Measurements from ENCODE around the gene BEND7.
A peak's percentile ranks its signal among the peaks of the same experiment; 100 is the strongest.

The BEND7 gene

DNA sequence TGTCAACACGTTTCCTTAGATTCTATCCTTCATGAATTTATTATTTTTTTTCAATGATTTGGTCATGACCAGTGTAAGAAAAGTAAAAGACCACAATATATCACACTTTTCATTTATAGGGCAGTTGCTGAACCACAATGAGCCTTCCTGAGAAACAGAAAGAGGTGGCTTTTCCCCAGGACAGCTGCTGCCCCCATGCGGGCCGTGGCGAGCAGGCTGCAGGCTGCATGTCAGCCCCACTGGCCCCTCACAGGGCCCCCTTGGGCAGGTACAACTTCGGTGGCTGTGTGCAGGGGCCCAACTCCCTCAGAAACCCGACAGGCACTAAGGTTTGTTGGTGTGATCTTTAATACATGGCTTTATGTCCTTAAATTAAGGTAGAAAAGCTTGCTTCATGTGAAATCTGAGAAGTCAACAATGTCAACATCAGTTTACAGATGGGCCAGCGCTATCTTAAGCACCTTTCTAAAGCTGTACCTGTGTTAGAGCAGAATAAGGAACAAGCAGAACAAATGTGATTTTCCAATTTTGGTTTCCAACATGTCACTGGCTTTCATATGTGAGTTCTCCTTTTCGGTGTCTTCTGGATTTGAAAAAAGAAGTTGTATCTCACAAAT, 10.6 kb downstream of the BEND7 start:
- TF ChIP-seq, protein P1, sequence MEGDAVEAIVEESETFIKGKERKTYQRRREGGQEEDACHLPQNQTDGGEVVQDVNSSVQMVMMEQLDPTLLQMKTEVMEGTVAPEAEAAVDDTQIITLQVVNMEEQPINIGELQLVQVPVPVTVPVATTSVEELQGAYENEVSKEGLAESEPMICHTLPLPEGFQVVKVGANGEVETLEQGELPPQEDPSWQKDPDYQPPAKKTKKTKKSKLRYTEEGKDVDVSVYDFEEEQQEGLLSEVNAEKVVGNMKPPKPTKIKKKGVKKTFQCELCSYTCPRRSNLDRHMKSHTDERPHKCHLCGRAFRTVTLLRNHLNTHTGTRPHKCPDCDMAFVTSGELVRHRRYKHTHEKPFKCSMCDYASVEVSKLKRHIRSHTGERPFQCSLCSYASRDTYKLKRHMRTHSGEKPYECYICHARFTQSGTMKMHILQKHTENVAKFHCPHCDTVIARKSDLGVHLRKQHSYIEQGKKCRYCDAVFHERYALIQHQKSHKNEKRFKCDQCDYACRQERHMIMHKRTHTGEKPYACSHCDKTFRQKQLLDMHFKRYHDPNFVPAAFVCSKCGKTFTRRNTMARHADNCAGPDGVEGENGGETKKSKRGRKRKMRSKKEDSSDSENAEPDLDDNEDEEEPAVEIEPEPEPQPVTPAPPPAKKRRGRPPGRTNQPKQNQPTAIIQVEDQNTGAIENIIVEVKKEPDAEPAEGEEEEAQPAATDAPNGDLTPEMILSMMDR (conservative IDR thresholded peaks at IDR 0.05): peak; percentile 89
- H3K27ac ChIP-seq: no peak overlapping the region

DNA sequence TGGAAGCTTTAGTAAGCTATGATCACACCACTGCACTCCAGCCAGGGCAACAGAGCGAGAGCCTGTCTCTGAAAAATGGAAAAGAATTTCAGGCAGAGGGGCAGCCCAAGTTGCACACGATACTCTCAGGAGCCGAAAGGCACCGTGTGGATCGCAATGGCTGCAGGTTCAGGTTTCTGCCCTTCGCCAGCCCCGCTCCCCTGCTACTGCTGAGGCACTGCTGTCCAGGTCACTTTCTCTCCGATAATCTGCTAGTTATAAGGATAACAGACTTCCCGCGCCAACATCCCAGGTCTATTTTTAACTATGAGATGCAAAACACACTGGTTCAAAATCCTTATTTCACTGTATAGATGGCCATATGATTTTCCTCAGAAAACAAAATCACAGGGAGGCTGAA, 11.1 kb downstream of the BEND7 start:
- no peak overlapping the region for H3K27ac ChIP-seq
- TF ChIP-seq, protein P1 (conservative IDR thresholded peaks at IDR 0.05): no peak

DNA sequence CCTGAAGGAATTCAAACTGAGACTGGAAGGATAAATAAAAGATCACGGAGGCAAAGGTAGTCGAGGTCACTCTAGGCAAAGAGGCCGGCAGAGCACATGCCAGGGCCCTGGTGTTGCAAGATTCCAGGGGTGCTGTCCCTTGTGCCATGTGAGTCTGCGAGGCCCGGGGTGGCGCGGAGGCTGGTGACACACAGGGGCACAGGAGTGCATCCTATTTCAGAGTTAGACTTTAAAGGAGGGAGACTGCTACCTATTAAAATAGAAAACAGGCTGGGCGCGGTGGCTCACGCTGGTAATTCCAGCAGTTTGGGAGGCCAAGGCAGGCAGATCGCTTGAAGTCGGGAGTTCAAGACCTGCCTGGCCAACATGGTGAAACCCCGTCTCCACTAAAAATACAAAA, 12.6 kb downstream of the BEND7 start:
- no peak overlapping the region for H3K27ac ChIP-seq
- TF ChIP-seq, protein P1 (conservative IDR thresholded peaks at IDR 0.05): no peak

DNA sequence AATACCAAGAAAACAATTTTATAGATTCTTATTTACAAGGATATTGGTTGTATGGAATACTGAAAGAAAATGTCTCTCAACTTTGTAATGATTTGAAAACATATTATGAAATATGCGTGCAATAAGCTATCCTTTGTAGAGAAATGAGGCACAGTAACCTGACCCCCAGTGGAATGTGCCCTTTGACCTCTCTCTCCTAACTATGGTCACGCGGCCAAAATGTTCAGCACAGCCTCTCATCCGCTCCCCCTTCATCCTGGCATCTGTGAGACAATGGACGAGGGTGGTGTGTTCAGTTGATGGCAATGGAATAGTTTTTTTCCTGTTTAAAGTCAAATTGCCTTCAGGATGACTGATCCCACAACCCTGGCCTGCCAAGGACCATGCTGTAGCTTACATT, 13.3 kb downstream of the BEND7 start:
- H3K27ac ChIP-seq: no peak overlapping the region

DNA sequence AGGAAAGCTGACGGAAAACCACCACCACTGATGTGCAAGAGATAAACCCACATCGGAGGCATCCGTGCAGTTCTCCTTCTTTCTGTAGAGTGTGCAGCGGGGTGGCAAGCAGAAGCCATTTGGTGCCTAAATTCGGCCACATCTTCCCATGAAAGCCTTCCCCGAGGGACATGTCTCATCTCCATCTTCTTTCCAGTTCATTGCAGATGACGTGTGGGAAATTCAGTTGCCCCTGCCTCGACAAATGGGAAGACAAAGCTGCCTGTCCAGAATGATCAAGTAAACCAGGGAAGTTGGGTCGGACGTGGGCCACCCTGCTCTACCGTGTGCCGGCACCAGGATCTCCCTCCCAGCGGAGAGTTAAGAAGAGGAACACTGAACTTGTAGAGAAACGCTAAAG, 14.5 kb downstream of the BEND7 start:
- H3K27ac ChIP-seq: no peak overlapping the region
- TF ChIP-seq, protein P1 (conservative IDR thresholded peaks at IDR 0.05): no peak

More for the DNA sequence above, 13.3 kb downstream of the BEND7 start:
- TF ChIP-seq, protein P1 (conservative IDR thresholded peaks at IDR 0.05): no peak

DNA sequence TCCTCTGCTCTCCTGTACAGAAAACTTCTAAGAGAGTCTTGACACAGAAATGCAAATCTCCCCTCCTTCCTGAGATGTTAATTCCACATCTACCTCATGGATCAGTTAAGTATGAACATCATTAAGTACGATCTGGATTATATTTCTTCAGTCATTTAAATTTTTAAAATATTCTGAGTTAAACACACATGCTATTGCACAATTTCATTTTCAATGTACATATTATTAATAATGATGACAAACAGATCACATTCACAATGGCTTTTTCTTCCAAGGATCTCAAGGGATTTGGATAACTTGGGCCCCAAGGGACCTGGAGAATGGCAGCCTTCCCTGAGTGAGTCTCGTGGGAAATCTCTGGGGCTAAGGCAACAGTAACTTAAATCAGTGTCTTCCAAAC, 16.2 kb downstream of the BEND7 start:
- no peak overlapping the region for H3K27ac ChIP-seq
- TF ChIP-seq, protein P1 (conservative IDR thresholded peaks at IDR 0.05): no peak

DNA sequence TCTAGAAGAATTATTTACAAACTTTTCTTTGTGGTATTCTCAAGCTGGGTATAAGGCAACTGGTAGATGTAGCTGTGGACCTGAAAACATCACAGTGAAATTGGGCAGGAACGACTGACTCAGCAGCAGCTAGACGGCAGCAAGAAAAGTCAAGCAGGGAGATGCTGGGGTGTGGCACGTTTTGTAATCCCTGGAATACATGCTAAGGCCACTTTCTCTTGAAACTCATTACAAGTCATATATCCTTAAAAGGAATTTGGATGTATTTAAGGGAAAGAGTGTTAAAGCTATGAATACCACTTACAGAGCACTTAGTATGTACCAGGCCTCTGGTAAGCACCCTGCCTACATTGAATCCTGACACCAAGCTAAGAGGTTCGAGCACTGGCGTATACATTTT, 17.4 kb downstream of the BEND7 start:
- H3K27ac ChIP-seq: no peak overlapping the region
- TF ChIP-seq, protein P1 (conservative IDR thresholded peaks at IDR 0.05): no peak
